ENCODE results near the gene UBE2J2. TPM values are rescaled to one million over a fixed set of nuclear protein-coding genes. Genes with fewer than 3 reads are reported as not detected.
"Not testable (repeated sequence)": the region's sequence is repeated elsewhere in the genome, so short reads cannot be mapped to it uniquely, and the experiment has no call there.

Gene UBE2J2
- total RNA-seq, 1 donor from 2014 or later, result 25.2 TPM

- intact Hi-C loops (cut with DNase I), result no loop called here
- no peak for DNase-seq (ENCODE audit: low spot score in 2 of 2)
- Histone ChIP-seq H3K36me3 (peaks cover 45 to 56% of the 10 kb centered on the region in 2 donors), H3K4me1 (no peaks in the 10 kb centered on the region), H3K9me3 (no peaks in the 10 kb centered on the region), H3K4me3 (no peak overlapping the region), H3K27ac (no peak overlapping the region), H3K27me3 (no peaks in the 10 kb centered on the region)
- TF ChIP-seq, protein P1, sequence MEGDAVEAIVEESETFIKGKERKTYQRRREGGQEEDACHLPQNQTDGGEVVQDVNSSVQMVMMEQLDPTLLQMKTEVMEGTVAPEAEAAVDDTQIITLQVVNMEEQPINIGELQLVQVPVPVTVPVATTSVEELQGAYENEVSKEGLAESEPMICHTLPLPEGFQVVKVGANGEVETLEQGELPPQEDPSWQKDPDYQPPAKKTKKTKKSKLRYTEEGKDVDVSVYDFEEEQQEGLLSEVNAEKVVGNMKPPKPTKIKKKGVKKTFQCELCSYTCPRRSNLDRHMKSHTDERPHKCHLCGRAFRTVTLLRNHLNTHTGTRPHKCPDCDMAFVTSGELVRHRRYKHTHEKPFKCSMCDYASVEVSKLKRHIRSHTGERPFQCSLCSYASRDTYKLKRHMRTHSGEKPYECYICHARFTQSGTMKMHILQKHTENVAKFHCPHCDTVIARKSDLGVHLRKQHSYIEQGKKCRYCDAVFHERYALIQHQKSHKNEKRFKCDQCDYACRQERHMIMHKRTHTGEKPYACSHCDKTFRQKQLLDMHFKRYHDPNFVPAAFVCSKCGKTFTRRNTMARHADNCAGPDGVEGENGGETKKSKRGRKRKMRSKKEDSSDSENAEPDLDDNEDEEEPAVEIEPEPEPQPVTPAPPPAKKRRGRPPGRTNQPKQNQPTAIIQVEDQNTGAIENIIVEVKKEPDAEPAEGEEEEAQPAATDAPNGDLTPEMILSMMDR (IDR thresholded peaks at IDR 0.05), result no peak
Measured at GRCh38 chr1:1253972-1254666, 19.5 kb downstream of the UBE2J2 start.

DNA sequence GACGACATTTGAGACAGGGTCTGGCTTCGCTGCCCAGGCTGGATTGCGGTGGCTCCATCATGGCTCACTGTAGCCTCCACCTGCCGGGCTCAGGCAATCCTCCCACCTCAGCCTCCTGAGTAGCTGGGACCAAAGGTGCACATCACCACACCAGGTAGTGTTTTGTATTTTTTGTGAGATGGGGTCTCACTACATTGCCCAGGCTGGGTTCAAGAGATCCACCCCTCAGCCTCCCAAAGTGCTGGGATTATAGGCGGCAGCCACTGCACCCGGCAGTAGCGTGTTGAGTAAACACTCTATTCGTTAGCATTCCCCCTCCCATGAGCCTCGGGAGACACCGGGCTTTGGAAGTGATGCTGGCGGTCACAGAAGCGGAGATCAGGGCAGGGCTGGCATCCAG lies 20.3 kb downstream of the UBE2J2 start:
- Histone ChIP-seq H3K4me3 (no peak overlapping the region), H3K4me1 (no peaks in the 10 kb centered on the region), H3K27me3 (no peaks in the 10 kb centered on the region), H3K9me3 (no peaks in the 10 kb centered on the region), H3K27ac (no peak overlapping the region), H3K36me3 (peaks cover 38 to 48% of the 10 kb centered on the region in 2 donors)
- intact Hi-C loops (cut with DNase I), result no loop called here
- TF ChIP-seq, protein P1 (IDR thresholded peaks at IDR 0.05), result no peak
- DNase-seq (ENCODE audit: low spot score in 2 of 2), result no peak

GRCh38 chr1:1250786-1251284 lies 22.8 kb downstream of the UBE2J2 start:
- Histone ChIP-seq H3K4me1 (peaks cover 0 to 3% of the 10 kb centered on the region in 2 donors), H3K9me3 (no peaks in the 10 kb centered on the region), H3K4me3 (no peak overlapping the region), H3K36me3 (peaks cover 26 to 31% of the 10 kb centered on the region in 2 donors), H3K27ac (no peak overlapping the region), H3K27me3 (no peaks in the 10 kb centered on the region)
- TF ChIP-seq, protein P1 (IDR thresholded peaks at IDR 0.05), result no peak
- intact Hi-C loops (cut with DNase I), result no loop called here
- no peak for DNase-seq (ENCODE audit: low spot score in 2 of 2)

- H3K27me3 ChIP-seq; DNase-seq (ENCODE audit: low spot score in 2 of 2); intact Hi-C loops (cut with DNase I); H3K4me3 ChIP-seq; H3K9me3 ChIP-seq; H3K27ac ChIP-seq; H3K4me1 ChIP-seq; H3K36me3 ChIP-seq: not testable (repeated sequence)
Measured at GRCh38 chr1:1248009-1248913, 25.4 kb downstream of the UBE2J2 start.

DNA sequence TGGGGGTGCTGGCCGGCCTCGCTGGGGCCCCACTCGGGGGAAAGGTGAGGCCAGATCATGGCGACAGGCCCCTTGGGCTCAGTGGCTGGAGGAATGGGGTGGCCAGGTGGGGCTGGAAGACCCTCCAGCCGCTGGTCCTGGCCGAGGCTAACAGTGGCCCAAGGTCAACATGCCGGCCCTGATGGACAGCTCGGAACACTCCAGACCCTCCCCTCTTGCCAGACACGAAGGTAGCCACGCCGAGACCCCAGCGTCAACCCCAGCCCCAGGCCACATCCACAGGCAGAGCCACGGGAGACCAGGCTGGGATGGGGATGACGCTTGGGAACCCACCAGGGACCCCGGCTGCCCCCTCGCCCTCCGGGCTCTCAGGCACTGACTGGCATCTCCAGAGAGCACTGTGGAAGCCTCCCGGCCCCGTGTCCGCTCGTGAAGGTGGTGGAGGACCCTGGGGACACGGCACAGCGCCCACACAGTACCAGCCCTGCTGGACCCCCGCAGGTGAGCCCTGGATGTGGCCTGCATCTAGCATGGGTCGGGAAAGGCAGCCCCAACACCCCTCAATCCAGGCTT lies 26.2 kb downstream of the UBE2J2 start:
- no peaks in the 10 kb centered on the region for H3K9me3 ChIP-seq

More for the DNA sequence above, 26.2 kb downstream of the UBE2J2 start:
- TF ChIP-seq, protein P1 (IDR thresholded peaks at IDR 0.05), result no peak
- peaks cover 0 to 3% of the 10 kb centered on the region in 2 donors for H3K4me1 ChIP-seq
- no peaks in the 10 kb centered on the region for H3K27me3 ChIP-seq
- peaks cover under 1 to 4% of the 10 kb centered on the region in 2 donors for H3K36me3 ChIP-seq
- no peak for DNase-seq (ENCODE audit: low spot score in 2 of 2)
- intact Hi-C loops (cut with DNase I), result no loop called here
- no peak overlapping the region for H3K4me3 ChIP-seq
- H3K27ac ChIP-seq, result no peak overlapping the region
